ENCODE results near the gene NEK2.

DNA sequence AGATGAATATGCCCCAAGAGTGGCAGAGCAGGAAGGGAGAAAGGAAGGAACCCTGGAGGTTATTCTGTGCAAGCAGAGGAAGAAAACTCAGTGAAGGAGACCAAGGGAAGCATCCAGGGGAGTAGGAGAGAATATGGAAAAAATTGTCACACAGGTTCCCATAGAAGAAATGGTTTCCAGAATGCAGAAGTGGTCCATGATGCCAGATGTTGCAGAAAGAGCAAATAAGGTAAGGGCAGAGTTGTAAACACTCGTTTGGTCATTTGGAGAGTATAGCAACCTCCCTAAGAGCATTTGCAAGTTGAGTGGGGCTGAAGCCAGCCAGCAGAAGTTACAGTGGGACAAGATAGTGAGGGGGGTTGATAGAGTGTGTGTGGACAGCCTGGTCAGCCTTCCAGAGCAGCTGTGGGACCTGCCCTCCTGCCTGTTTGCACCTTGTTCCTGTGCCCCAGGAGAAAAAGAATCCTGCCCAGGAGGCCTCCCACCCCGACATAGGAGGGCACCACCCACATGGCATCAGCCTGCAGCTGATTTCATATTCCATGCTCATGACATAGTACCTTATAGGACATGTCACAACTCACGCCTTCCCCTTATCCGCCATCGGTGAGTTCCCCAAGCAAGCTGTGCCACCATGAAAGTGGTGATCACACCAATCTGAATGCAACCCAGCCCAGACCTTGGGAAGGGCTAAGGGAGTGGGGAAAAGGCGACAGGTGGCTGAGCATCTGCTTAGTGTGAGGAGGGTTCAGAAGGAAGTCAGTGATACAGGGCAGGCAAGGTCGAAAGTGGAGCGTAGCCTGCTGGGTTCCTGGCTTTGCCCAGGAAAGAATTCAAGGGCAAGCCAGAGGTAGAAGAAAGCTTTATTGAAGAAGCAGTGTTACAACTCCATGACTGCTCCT lies 8.2 kb upstream of the NEK2 start:
- TF ChIP-seq CTCF (IDR thresholded peaks at IDR 0.05) (no peak), EZH2 (IDR thresholded peaks at IDR 0.05; ENCODE audit: borderline replicate concordance, insufficient read depth, low read depth, low read length, poor library complexity, severe bottlenecking) (no peak)

Data from B cell (primary cell).